HG03039 (cell line): ENCODE measurements around the gene ZNF778.
"Not testable (repeated sequence)": the region's sequence is repeated elsewhere in the genome, so short reads cannot be mapped to it uniquely, and the experiment has no call there.

Source experiments
- ATAC-seq: cut with Tn5 transposase; IDR thresholded peaks from one replicate; pipeline ENCODE4 v1.9.1; 2021; ENCODE audit warnings: mild to moderate bottlenecking, moderate library complexity; ENCODE audit not compliant: unreplicated experiment

ZNF778 gene

DNA sequence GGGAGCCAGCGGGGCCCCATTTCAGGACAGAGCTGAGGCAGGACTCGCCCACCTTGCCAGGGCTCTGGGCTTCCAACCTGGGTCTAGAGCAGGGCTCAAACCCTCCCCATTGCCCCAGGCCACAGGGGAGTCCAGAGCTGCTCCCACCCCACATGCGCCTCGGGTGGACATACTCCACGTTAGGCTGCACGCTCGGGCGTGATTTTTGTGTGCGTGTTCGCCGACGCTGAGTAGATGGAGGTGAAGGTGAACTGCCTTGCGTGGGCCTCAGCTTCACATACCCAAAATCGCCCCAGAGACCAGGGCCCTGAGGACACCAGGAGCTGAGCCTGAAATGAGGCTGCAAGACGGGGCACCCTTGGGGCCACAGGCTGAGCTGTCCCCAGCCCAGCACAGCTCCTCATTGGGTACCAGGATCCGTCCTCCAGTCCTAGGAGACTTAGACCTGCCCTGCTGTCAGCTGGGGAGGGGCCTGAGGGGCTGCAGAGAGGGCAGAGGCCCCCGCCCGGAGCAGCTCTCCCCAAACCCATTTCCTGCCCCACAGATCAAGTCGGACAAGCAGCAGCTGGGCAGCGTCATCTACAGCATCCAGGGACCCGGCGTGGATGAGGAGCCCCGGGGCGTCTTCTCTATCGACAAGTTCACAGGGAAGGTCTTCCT is 37.7 kb upstream of the ZNF778 start:
- no peak for ATAC-seq

DNA sequence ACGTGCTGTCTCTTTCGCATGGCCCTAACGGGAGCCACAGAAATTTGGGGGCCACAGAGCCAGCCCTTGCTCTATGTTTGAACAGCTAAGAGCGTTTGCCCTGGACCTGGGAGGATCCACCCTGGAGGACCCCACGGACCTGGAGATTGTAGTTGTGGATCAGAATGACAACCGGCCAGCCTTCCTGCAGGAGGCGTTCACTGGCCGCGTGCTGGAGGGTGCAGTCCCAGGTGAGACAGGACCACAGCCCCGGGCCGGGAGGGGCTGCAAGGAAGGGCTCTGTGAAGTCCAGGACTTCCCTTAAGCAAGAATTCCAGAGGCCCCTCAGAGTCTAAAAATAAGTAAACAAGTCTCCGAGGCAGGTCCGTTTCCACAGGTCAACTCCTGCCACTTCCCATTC is 34.0 kb upstream of the ZNF778 start:
- ATAC-seq, result no peak

DNA sequence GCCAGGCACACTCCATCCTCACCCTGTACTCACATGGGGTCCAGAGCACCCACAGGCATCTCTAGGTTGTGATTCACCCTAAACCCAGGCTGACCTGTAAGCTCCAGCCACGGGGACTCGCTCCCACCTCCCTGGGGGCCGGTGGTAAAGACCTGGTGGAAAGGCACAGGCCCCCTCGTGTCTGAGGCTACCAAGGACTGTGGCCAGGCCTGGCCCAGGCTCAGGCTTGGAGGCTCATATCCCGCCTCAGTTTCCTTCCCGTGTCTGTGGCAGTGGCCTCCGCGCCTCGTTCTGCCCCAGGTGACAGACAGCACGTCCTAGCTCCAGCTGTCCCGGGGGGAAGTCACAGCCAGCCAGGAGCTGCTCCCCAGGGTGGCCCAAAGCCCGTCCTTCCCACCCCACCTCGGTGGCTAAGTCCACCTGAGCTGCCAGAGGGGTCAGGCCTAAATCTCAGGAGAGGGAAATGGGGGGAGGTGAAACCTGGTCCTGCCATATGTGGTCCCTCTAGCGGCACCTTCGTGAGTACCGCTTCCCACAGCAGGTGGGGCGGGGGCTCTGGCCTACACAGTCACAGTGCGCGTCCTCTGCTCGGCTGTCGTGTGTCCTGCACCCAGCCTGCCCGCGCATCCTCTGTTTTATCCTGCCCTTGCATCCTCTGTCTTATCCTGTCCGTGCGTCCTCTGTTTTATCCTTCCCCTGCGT is 33.4 kb upstream of the ZNF778 start:
- ATAC-seq, result no peak

DNA sequence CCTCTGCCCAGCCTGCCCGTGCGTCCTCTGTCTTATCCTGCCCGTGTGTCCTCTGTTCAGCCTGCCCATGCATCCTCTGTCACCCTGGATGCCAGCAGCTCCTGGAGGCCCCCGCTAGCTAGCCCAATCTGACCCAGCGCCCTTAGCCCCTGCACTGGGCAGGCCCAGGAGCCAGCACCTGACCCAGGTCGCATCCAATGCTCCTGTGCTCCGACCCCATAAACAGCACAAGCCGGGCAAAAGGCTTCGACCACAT is 32.9 kb upstream of the ZNF778 start:
- no peak for ATAC-seq

DNA sequence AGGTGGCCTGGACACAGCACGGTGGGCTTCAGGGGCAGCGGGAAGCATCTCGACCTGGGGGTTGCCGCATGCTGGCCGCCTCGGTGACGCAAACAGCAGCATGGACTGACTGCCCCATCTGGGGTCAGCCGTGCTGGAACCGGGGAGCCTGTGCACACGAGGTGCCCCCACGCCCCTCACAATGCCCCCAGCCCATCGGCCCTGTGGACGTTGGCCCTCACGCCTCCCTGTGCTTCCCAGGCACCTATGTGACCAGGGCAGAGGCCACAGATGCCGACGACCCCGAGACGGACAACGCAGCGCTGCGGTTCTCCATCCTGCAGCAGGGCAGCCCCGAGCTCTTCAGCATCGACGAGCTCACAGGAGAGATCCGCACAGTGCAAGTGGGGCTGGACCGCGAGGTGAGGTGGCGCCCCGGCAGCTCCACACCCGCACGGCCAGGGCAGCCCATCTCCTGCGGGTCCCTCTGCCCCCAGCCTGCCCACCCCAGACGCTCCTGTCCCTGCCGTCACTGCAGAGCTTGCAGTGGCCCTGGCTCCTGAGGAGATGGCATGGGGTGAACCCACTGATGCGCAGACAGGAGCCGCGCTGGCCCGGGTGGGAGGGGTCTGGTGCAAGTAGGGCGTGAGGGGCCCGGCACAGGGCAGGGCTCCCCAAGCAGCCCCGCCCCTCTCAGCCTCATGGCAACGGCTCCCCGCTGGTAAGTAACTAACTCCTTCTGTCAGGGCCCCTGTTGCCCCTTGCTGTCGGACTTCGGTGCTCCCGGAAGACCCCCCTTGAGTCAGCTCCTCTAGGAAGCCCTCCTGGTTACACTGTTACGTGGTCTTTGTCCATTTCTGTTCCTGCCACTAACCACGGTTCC is 32.3 kb upstream of the ZNF778 start:
- ATAC-seq, result no peak

DNA sequence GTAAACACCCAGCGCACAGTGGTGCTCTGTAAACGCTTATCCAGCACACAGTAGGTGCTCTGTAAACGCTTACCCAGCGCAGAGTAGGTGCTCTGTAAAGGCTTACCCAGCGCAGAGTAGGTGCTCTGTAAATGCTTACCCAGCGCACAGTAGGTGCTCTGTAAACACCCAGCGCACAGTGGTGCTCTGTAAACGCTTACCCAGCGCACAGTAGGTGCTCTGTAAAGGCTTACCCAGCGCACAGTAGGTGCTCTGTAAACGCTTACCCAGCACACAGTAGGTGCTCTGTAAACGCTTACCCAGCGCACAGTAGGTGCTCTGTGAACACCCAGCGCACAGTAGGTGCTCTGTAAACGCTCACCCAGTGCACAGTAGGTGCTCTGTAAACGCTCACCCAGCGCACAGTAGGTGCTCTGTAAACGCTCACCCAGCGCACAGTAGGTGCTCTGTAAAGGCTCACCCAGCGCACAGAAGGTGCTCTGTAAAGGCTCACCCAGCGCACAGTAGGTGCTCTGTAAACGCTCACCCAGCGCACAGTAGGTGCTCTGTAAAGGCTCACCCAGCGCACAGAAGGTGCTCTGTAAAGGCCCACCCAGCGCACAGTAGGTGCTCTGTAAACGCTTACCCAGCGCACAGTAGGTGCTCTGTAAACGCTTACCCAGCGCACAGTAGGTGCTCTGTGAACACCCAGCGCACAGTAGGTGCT is 31.5 kb upstream of the ZNF778 start:
- ATAC-seq, result not testable (repeated sequence)

DNA sequence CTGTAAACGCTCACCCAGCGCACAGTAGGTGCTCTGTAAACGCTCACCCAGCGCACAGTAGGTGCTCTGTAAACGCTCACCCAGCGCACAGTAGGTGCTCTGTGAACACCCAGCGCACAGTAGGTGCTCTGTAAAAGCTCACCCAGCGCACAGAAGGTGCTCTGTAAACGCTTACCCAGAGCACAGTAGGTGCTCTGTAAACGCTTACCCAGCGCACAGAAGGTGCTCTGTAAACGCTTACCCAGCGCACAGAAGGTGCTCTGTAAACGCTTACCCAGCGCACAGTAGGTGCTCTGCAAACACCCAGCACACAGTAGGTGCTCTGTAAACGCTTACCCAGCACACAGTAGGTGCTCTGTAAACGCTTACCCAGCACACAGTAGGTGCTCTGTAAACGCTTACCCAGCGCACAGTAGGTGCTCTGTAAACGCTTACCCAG is 30.9 kb upstream of the ZNF778 start:
- ATAC-seq, result not testable (repeated sequence)

DNA sequence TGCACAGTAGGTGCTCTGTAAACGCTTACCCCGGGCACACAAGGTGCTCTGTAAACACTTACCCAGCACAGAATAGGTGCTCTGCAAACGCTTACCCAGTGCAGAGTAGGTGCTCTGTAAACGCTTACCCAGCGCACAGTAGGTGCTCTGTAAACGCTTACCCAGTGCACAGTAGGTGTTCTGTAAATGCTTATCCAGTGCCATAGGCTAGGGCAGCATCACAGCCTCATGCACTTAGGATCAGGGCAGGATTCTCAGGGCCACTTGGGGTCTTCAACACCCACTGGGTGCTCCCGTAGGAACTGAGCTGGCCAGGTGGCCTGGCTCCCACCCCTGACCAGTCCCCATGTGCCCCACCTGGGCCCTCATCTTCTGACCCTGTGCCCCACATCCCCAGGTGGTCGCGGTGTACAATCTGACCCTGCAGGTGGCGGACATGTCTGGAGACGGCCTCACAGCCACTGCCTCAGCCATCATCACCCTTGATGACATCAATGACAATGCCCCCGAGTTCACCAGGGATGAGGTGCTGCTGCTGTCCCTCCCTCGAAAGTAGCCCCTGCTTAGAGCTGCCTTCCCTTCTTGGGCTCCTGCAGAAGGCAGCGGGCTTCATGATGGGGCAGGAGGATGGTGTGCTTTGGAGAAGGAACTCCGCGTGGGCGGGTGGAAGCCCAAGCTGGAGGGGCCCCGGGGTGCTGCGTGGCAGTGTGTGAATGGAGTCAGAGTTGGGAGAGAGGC is 30.3 kb upstream of the ZNF778 start:
- ATAC-seq, result no peak

DNA sequence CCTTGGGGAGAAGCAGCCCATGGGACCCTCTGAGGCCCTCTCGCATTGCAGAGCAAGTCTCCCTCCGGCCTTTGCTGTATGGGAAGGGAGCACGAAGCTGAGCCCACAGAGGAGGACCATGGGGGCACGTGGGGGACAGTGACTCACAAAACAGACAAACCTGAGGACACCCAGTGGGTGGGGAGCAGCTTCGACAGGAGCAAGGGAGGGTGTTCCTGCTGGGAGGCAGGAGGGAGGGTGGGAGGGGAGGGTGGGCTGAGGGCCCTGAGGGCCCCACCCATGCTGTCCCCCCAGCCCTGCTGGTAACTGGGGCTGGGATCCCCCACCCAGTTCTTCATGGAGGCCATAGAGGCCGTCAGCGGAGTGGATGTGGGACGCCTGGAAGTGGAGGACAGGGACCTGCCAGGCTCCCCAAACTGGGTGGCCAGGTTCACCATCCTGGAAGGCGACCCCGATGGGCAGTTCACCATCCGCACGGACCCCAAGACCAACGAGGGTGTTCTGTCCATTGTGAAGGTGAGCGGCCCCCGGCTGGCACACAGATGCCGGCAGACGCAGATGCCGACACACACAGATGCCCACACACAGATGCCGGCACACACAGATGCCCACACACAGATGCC is 29.6 kb upstream of the ZNF778 start:
- no peak for ATAC-seq

DNA sequence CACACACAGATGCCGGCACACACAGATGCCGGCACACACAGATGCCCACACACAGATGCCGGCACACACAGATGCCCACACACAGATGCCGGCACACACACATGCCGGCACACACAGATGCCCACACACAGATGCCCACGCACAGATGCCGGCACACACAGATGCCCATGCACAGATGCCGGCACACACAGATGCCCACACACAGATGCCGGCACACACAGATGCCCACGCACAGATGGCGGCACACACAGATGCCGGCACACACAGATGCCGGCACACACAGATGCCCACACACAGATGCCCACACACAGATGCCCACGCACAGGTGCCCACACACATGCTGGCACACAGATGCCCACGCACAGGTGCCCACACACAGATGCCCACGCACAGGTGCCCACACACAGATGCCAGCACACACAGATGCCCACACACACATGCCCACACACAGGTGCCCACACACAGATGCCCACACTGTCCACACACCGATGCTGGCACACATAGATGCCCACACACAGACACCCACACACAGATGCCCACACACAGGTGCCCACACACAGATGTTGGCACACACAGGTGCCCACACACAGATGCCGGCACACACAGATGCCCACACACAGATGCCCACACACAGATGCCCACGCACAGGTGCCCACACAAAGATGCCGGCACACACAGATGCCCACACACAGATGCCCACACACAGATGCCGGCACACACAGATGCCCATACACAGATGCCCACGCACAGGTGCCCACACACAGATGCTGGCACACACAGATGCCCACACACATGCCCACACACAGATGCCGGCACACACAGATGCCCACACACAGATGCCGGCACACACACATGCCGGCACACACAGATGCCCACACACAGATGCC is 28.8 kb upstream of the ZNF778 start:
- ATAC-seq, result not testable (repeated sequence)

DNA sequence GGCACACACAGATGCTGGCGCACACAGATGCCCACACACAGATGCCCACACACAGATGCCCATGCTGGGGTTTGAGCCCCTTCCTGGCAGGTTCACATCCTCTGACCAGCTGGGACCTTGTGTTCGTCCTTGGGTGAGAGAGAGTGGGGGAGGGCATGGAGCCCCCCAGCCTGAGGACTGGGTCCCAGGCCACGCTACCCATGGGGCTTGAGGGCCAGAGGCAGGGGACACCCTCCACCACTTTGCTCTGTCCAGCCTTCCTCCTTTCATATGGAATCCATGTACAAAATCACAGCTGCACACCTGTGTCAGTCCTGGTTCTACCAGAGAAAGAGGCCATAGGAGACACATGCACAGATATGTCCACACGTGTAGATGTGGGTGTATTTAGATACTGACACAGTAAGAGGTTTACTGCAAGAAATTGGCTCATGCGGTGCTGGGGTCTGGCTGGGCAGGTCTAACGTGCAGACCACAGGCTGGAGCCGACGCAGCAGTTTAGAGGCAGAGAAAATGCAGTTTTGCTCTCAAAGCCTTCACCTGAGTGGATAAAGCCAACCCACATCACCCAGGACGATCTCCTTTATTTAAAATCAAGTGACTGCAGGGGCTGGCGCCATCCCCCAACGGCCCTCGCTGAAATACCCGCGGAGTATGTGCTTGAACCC is 28.0 kb upstream of the ZNF778 start:
- no peak for ATAC-seq

DNA sequence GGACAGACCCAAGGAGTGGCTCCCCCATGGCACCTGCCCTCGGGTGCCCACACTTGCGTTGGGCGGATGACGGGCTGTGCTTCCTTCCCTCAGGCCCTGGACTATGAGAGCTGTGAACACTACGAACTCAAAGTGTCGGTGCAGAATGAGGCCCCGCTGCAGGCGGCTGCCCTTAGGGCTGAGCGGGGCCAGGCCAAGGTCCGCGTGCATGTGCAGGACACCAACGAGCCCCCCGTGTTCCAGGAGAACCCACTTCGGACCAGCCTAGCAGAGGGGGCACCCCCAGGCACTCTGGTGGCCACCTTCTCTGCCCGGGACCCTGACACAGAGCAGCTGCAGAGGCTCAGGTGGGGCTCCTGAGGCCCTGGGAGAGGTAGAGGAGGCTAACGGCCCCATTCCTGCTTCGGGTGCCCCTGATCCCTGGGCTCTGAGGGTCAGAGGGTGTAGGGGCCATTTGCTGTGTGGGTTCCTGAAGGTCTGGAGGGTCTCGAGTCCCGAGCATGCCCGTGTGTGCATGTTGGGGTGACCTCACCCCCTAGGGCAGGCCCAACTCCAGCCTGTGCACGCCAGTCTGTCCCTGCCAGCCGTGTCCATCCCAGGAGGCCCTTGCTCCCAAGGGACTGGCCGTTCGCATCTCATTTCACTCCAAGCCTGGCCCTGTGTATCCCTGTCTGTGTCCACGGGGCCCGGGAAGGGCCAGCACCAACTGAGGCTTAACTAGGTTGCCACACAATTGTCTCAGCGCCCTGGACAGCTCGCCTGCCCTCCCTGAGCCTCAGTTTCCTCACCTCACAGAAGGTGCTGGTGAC is 27.1 kb upstream of the ZNF778 start:
- no peak for ATAC-seq

DNA sequence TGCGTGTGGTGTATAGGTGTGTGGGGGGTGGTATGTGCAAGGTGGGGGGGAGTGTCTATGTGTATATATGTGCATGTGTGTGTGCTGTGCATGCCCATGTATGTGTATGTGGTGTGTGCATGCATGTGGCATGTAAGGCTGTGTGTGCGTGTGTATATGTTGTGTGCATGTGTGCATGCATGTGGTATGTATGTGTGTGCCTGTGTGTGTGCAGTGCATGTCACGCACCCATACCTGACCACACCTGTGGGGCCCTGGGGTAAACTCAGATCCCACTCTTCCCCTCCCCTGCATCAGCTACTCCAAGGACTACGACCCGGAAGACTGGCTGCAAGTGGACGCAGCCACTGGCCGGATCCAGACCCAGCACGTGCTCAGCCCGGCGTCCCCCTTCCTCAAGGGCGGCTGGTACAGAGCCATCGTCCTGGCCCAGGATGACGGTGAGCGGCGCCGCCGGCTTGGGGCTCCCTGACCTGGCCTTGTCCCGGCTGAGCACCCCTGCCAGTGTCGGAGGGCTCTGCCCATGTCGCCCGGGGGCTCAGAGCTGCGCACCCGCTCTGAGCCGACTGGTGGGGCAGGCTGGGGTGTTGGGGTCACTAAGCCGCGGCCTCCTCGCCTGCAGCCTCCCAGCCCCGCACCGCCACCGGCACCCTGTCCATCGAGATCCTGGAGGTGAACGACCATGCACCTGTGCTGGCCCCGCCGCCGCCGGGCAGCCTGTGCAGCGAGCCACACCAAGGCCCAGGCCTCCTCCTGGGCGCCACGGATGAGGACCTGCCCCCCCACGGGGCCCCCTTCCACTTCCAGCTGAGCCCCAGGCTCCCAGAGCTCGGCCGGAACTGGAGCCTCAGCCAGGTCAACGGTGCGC is 26.2 kb upstream of the ZNF778 start:
- ATAC-seq, result no peak

DNA sequence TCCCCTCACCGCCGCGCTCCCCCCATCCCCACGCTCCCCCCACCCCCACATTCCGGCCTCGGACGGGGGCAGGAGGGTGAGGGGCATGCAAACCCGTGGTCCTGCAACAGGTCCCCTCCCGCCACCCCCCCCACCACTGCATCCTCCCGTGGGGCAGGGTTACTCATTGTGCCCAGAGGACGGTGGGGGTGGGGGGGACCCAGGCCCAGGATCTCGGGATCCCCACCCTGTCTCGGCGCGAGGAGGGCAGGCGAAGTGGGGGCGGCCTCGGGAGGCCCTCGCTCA is 25.7 kb upstream of the ZNF778 start:
- no peak for ATAC-seq

DNA sequence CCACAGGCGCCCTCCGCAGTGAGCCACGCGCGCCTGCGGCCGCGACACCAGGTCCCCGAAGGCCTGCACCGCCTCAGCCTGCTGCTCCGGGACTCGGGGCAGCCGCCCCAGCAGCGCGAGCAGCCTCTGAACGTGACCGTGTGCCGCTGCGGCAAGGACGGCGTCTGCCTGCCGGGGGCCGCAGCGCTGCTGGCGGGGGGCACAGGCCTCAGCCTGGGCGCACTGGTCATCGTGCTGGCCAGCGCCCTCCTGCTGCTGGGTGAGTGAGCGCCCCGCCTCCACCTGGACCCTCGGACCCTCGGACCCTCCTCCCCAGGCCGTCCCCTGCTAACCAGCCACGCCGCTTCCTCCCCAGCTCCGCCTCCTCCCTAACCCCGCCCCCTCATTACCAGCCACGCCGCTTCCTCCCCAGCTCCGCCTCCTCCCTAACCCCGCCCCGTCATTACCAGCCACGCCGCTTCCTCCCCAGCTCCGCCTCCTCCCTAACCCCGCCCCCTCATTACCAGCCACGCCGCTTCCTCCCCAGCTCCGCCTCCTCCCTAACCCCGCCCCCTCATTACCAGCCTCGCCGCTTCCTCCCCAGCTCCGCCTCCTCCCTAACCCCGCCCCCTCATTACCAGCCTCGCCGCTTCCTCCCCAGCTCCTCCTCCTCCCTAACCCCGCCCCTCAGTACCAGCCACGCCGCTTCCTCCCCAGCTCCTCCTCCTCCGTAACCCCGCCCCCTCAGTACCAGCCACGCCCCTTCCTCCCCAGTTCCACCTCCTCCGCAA is 25.1 kb upstream of the ZNF778 start:
- ATAC-seq, result not testable (repeated sequence)

DNA sequence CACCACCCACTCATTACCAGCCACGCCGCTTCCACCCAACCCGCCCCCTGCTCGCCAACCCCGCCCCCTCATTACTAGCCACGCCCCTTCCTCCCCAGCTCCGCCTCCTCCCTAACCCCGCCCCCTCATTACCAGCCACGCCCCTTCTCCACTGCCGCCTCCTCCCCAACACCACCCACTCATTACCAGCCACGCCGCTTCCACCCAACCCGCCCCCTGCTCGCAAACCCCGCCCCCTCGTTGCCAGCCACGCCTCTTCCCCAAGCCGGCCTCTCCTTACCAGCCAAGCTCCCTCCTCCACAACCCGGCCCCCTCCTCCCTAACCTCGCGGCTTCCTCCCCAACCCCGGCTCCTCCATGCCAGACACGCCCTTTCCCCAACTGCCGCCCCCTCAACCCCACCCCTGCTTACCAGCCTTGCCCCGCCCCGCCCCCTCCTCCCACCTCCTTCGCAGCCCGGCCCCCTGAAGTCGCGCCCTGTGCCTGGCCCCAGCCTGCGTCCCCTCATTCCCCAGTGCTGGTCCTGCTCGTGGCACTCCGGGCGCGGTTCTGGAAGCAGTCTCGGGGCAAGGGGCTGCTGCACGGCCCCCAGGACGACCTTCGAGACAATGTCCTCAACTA is 24.4 kb upstream of the ZNF778 start:
- no peak for ATAC-seq
